ENCODE data around the gene UHRF1. TPM values are rescaled to one million over a fixed set of nuclear protein-coding genes. Genes with fewer than 3 reads are reported as not detected.

The UHRF1 gene
- total RNA-seq, 1 experiment from 2014 or later = 53.6 TPM

DNA sequence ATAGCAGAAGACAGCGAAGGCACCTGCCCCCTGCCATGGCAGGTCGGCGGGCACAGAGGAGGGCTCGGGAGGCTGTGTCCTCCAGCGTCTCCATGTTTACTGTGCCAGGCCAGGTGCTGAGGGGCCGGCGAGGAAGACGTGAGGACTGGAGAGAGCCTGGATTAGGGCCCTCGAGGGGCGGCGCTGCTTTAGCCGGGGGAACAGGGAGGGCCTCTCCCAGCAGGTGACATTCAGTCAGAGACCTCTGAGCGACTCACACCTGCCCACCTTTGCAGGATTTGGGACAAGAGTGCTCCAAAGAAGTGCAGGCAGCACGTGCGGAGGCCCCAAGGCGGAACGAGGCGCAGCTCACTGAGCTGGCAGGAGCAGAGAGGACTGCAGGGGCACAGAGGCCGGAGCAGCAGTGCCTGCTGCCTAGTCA lies 77.2 kb downstream of the UHRF1 start:
- ChIA-PET CTCF (interaction anchor here (0.9 kb wide), 1 partner anchor 18 kb away, joined by 3 read pairs; the partner anchor contains the start of gene KDM4B), POLR2A (no interaction called here)
- H3K27me3 ChIP-seq (ENCODE audit: control insufficient read depth, insufficient read depth, low read length) = no peaks in the 10 kb centered on the region
- DNase-seq (ENCODE audit: low read depth, low spot score) = no peak
- H3K4me3 ChIP-seq (ENCODE audit: low read depth in 2 of 2, low read length in 2 of 2) = no peak overlapping the region
- in situ Hi-C loops (cut with HindIII; ENCODE audit: low pct_unique_long_range_greater_than_20kb, low sequenced_read_pairs) = no loop called here
- no peak for ATAC-seq
- no peaks in the 10 kb centered on the region for H3K9me3 ChIP-seq (ENCODE audit: control insufficient read depth, insufficient read depth, low read depth, low read length)
- no peak for TF ChIP-seq SIN3A (IDR thresholded peaks at IDR 0.05; ENCODE audit: borderline replicate concordance, insufficient read depth, low read depth, low read length)
- no peak for TF ChIP-seq CTCF (IDR thresholded peaks at IDR 0.05)
- H3K27ac ChIP-seq (ENCODE audit: low read length) = no peak overlapping the region
- BruUV-seq (replicated peaks) = no TSS peak
- intact Hi-C loops (cut with micrococcal nuclease; ENCODE audit: unreplicated experiment) = no loop called here
- no peaks in the 10 kb centered on the region for H3K36me3 ChIP-seq (ENCODE audit: control insufficient read depth, insufficient read depth, low read length)
- no peaks in the 10 kb centered on the region for H3K4me1 ChIP-seq (ENCODE audit: control insufficient read depth, insufficient read depth, low read length)

GRCh38 chr19:4987256-4987655 lies 78.0 kb downstream of the UHRF1 start:
- Histone ChIP-seq H3K4me3 (ENCODE audit: low read depth in 2 of 2, low read length in 2 of 2) (no peak overlapping the region), H3K36me3 (ENCODE audit: control insufficient read depth, insufficient read depth, low read length) (no peaks in the 10 kb centered on the region), H3K27me3 (ENCODE audit: control insufficient read depth, insufficient read depth, low read length) (no peaks in the 10 kb centered on the region), H3K4me1 (ENCODE audit: control insufficient read depth, insufficient read depth, low read length) (no peaks in the 10 kb centered on the region), H3K9me3 (ENCODE audit: control insufficient read depth, insufficient read depth, low read depth, low read length) (no peaks in the 10 kb centered on the region), H3K27ac (ENCODE audit: low read length) (no peak overlapping the region)
- ChIA-PET CTCF (no interaction called here), POLR2A (no interaction called here)
- in situ Hi-C loops (cut with HindIII; ENCODE audit: low pct_unique_long_range_greater_than_20kb, low sequenced_read_pairs) (no loop called here), intact Hi-C loops (cut with micrococcal nuclease; ENCODE audit: unreplicated experiment) (no loop called here)
- TF ChIP-seq POLR2AphosphoS5 (IDR thresholded peaks at IDR 0.05; ENCODE audit: low read depth, low read length) (no peak), SIN3A (IDR thresholded peaks at IDR 0.05; ENCODE audit: borderline replicate concordance, insufficient read depth, low read depth, low read length) (no peak), REST (IDR thresholded peaks at IDR 0.05; ENCODE audit: insufficient read depth in 1 of 2, low read depth in 2 of 2, low read length in 1 of 2) (no peak), TCF7L2 (IDR thresholded peaks at IDR 0.05; ENCODE audit: low read depth, low read length) (no peak), CTCF (IDR thresholded peaks at IDR 0.05) (no peak)
- BruUV-seq (replicated peaks) = no TSS peak
- no peak for DNase-seq (ENCODE audit: low read depth, low spot score)
- ATAC-seq = no peak
